ENCODE results near the gene DZANK1. TPM values are rescaled to one million over a fixed set of nuclear protein-coding genes. Genes with fewer than 3 reads are reported as not detected.
A peak's percentile ranks its signal among the peaks of the same experiment; 100 is the strongest.

DZANK1 gene
- total and polyA plus RNA-seq, 9 of the 15 experiments (the other 6 are each of a cell fraction or from before 2014, with no cell fraction given): 0.04 to 0.18 (median 0.11) TPM; not detected in 2

- TF ChIP-seq FOXM1 (IDR thresholded peaks at IDR 0.05; ENCODE audit: low read depth) (no peak), FOXM1 (CRISPR knock-in tag; IDR thresholded peaks at IDR 0.05; ENCODE audit: low read depth) (no peak), DMBX1 (CRISPR knock-in tag; IDR thresholded peaks at IDR 0.05; ENCODE audit: borderline replicate concordance) (no peak), CCAR2 (IDR thresholded peaks at IDR 0.05; ENCODE audit: low read depth, low read length) (no peak), ARID3A (IDR thresholded peaks at IDR 0.05; ENCODE audit: borderline replicate concordance, low read depth, low read length) (no peak), CTCF (IDR thresholded peaks at IDR 0.05 in 2 of 3, conservative IDR thresholded peaks at IDR 0.05 in 1 of 3; ENCODE audit: insufficient read depth in 2 of 3, low read depth in 1 of 3, low read length in 3 of 3) (peak in 1 of 3 experiments; percentile 1; a peak in 1 of 6 replicates), ZFX (CRISPR knock-in tag; IDR thresholded peaks at IDR 0.05) (peak; percentile 86), MECOM (CRISPR knock-in tag; IDR thresholded peaks at IDR 0.05) (no peak), ZZZ3 (IDR thresholded peaks at IDR 0.05) (no peak), ZNF561 (CRISPR knock-in tag; conservative IDR thresholded peaks at IDR 0.05) (no peak), ETS2 (tag; IDR thresholded peaks at IDR 0.05; ENCODE audit: borderline replicate concordance, poor library complexity, severe bottlenecking) (no peak), SPI1 (IDR thresholded peaks at IDR 0.05; ENCODE audit: borderline replicate concordance, low read depth, low read length) (no peak), GATAD2B (IDR thresholded peaks at IDR 0.05; ENCODE audit: borderline replicate concordance) (no peak), MBD2 (IDR thresholded peaks at IDR 0.05; ENCODE audit: borderline replicate concordance, low read depth) (0 out of 2 replicates have a peak, but pooled peaks have one; percentile 38), NFRKB (IDR thresholded peaks at IDR 0.05; ENCODE audit: low read depth) (peak; percentile 96), NFATC3 (IDR thresholded peaks at IDR 0.05) (no peak), ZNF518B (CRISPR knock-in tag; IDR thresholded peaks at IDR 0.05) (no peak), ZBTB17 (CRISPR knock-in tag; IDR thresholded peaks at IDR 0.05) (no peak), ZNF586 (CRISPR knock-in tag; conservative IDR thresholded peaks at IDR 0.05) (no peak), U2AF2 (optimal IDR thresholded peaks at IDR 0.05; ENCODE audit: low read depth, low read length) (no peak)
These were observed 40.7 kb upstream of the DZANK1 start, which contains the start of gene SEC23B (continued) for GRCh38 chr20:18507218-18508191.
